ENCODE data around the gene PGR.
"Not testable (repeated sequence)": the region's sequence is repeated elsewhere in the genome, so short reads cannot be mapped to it uniquely, and the experiment has no call there.

PGR gene

DNA sequence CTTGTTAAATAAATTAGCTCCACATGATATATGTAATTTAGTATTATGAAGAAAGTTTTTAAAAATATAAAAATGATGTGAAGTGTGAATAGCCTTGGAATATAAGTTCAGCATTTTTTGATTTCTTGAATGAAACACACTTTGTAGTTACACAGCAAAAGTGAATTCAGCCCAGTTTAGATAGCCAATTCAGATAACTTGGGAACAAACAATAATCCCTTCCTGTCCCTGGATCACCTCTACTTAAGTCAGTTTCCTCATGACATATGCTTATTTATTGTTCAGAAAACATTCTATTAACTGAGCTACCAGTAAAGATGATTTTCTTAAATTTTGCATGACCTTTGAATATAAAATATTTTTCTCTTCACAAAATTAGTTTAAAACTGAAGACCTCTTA is 107.4 kb downstream of the PGR start:
- TF ChIP-seq, protein P1, sequence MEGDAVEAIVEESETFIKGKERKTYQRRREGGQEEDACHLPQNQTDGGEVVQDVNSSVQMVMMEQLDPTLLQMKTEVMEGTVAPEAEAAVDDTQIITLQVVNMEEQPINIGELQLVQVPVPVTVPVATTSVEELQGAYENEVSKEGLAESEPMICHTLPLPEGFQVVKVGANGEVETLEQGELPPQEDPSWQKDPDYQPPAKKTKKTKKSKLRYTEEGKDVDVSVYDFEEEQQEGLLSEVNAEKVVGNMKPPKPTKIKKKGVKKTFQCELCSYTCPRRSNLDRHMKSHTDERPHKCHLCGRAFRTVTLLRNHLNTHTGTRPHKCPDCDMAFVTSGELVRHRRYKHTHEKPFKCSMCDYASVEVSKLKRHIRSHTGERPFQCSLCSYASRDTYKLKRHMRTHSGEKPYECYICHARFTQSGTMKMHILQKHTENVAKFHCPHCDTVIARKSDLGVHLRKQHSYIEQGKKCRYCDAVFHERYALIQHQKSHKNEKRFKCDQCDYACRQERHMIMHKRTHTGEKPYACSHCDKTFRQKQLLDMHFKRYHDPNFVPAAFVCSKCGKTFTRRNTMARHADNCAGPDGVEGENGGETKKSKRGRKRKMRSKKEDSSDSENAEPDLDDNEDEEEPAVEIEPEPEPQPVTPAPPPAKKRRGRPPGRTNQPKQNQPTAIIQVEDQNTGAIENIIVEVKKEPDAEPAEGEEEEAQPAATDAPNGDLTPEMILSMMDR (IDR thresholded peaks at IDR 0.05; ENCODE audit: control insufficient read depth, insufficient read depth, low read depth, low read length, missing control alignments) = no peak
- no peak overlapping the region for H3K4me3 ChIP-seq (ENCODE audit: control insufficient read depth, low read depth, low read length)
- DNase-seq (ENCODE audit: low read depth) = no peak

DNA sequence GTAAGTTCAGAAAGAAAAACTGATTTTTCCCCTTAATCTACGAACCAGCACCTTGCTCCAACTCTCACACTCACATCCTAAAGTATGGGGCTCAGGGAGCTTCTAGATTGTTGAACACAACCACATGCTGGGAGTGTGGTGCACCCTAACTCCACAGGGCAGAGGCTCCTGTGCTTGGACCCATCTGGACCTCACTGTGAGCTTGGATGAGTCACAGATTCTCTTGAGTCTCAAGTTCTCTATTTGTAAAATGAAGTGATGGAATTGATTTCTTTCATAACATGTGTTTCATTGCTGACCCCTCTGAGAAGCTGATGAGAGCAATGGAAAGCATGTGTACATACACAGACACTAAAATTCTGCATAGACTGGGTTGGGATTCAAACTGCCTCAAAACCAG is 109.7 kb downstream of the PGR start:
- no peak overlapping the region for H3K4me3 ChIP-seq (ENCODE audit: control insufficient read depth, low read depth, low read length)
- no peak for DNase-seq (ENCODE audit: low read depth)
- TF ChIP-seq, protein P1 (IDR thresholded peaks at IDR 0.05; ENCODE audit: control insufficient read depth, insufficient read depth, low read depth, low read length, missing control alignments) = no peak

DNA sequence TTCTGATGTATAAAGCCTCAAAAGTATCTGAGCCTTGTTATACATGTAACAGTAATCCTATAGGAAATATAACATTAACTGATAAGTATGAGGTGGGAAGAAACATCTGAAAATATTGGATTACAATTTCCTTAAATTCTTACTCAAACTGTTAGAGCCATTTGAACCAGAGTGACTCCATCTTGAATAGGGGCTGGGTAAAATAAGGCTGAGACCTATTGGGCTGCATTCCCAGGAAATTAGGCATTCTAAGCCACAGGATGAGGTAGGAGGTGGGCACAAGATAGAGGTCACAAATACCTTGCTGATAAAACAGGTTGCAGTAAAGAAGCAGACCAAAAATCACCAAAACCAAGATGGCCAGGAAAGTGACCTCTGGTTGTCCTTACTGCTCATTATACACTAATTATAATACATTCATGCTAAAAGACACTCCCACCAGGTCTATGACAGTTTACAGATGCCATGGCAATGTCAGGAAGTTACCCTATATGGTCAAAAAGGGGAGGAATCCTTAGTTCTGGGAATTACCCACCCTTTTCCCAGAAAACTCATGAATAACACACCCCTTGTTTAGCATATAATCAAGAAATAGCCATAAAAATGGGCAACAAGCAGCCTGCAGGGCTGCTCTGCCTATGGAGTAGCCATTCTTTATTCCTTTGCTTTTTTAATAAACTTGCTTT is 114.9 kb downstream of the PGR start:
- H3K4me3 ChIP-seq (ENCODE audit: control insufficient read depth, low read depth, low read length) = no peak overlapping the region
- DNase-seq (ENCODE audit: low read depth) = no peak
- TF ChIP-seq, protein P1 (IDR thresholded peaks at IDR 0.05; ENCODE audit: control insufficient read depth, insufficient read depth, low read depth, low read length, missing control alignments) = no peak

DNA sequence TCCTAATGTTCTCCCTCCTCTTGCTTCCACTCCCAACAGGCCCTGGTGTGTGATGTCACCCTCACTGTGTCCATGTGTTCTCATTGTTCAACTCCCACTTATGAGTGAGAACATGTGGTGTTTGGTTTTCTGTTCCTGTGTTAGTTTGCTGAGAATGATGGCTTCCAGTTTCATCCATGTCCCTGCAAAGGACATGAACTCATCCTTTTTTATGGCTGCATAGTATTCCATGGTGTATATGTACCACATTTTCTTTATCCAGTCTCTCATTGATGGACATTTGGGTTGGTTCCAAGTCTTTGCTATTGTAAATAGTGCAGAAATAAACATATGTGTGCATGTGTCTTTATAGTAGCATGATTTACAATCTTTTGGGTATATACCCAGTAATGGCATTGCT is 115.9 kb downstream of the PGR start:
- DNase-seq (ENCODE audit: low read depth); H3K4me3 ChIP-seq (ENCODE audit: control insufficient read depth, low read depth, low read length): not testable (repeated sequence)

DNA sequence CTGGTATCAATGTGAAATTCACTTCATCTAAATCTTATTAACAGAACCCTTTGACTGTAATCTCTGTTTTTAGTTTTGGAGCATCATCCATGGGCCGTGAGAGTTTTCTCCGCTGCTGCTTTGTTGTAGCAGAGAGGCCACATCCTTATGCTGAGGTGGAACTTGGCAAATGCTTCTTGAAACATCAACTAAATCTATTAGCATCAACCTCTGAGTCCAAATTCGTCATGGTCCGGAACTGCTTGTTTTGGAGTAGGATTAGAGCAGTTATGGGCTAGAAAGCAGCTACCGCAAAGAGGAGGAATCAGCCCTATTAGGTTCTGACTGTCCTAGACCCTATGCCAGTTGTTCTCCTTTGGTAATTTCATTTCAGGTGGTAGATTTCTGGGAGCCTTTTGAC is 117.7 kb downstream of the PGR start:
- DNase-seq (ENCODE audit: low read depth) = no peak
- TF ChIP-seq, protein P1 (IDR thresholded peaks at IDR 0.05; ENCODE audit: control insufficient read depth, insufficient read depth, low read depth, low read length, missing control alignments) = no peak
- H3K4me3 ChIP-seq (ENCODE audit: control insufficient read depth, low read depth, low read length) = no peak overlapping the region

DNA sequence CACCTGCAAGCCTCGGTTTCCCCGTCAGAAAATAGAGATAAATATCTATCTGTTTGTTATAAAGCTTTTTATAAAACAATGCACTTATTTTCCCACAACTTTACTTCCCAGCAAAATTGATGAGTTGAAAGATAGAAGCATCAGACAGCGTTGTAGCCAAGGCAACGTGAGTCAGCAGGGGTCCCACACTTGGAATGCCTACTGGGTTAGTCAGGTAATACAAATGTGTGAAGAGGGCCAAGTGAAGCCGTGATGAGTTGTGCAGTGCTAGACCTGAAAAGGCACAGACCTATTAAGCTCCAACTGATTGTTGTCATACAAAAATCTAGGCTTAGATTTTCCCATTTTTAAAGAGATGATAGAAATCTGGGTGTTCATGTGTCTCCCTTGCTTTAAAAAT is 118.7 kb downstream of the PGR start:
- no peak overlapping the region for H3K4me3 ChIP-seq (ENCODE audit: control insufficient read depth, low read depth, low read length)
- DNase-seq (ENCODE audit: low read depth) = no peak
- TF ChIP-seq, protein P1 (IDR thresholded peaks at IDR 0.05; ENCODE audit: control insufficient read depth, insufficient read depth, low read depth, low read length, missing control alignments) = no peak

DNA sequence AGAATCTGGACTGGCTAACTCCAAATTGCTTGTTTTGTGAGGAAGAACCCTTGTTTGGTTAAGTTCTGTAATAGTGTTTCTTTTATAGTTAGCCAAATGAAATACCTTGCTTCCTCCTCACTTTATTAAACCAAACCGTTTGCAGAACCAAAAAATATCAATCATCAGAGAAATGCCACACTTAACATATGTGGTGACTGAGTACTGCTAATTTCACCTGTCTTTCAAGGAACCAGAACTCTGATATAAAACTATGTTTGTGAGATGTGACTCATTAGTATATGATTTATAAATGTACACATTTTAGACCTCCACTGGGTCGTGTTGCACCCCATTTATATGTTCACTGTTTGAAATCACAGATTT is 119.9 kb downstream of the PGR start:
- TF ChIP-seq, protein P1 (IDR thresholded peaks at IDR 0.05; ENCODE audit: control insufficient read depth, insufficient read depth, low read depth, low read length, missing control alignments) = no peak
- H3K4me3 ChIP-seq (ENCODE audit: control insufficient read depth, low read depth, low read length) = no peak overlapping the region
- no peak for DNase-seq (ENCODE audit: low read depth)
